AG04449 (cell line): ENCODE results near the gene MYD88.

Experiments
- CTCF ChIA-PET: fragments of 350-600 bp; formaldehyde crosslinking; extraction: SDS; loops from one replicate; lab custom pipeline; 2021; ENCODE audit warnings: antibody characterized with exemption; lab: Yijun Ruan, JAX
- POLR2A ChIA-PET: fragments of 400-600, 350-600 bp; formaldehyde crosslinking; extraction: SDS; loops from one replicate; lab custom pipeline; 2020; ENCODE audit warnings: antibody characterized with exemption, inconsistent platforms; lab: Yijun Ruan, JAX
- DNase-seq: peaks from one replicate; pipeline ENCODE4 v3.0.0-alpha.2; 2010; ENCODE audit warnings: low read depth, low spot score
- H3K4me3 ChIP-seq: 2 replicates; pipeline ENCODE4 v1.5.1; 2011; ENCODE audit warnings: low read depth, mild to moderate bottlenecking, control low read depth, low read length
- CTCF ChIP-seq: IDR thresholded peaks from one replicate; pipeline ENCODE4 v1.5.1; 2011; ENCODE audit warnings: mild to moderate bottlenecking, moderate library complexity, low read length, control low read depth, inconsistent platforms; ENCODE audit not compliant: insufficient read depth; ENCODE audit errors: missing control alignments

The MYD88 gene

GRCh38 chr3:38128303-38128655 lies 10.2 kb upstream of the MYD88 start:
- no peak for DNase-seq
- POLR2A ChIA-PET = interaction anchor here (0.7 to 1.5 kb wide), 2 partner anchors 9 to 965 kb away, joined by 3 to 6 read pairs; partner anchors contain the start of gene ACAA1
- CTCF ChIA-PET = interaction anchor here (1.6 to 6.8 kb wide), 2 partner anchors 10 to 218 kb away, joined by 8 to 51 read pairs; partner anchors contain the start of gene XYLB
- no peak overlapping the region for H3K4me3 ChIP-seq
- TF ChIP-seq CTCF = no peak

- H3K4me3 ChIP-seq = no peak overlapping the region
- DNase-seq = no peak
- TF ChIP-seq CTCF = no peak
- CTCF ChIA-PET = interaction anchor here (0.6 to 6.8 kb wide), 3 partner anchors 11 to 351 kb away, joined by 3 to 51 read pairs (median 8); partner anchors contain the start of gene XYLB
- POLR2A ChIA-PET = interaction anchor here (1.5 kb wide), 1 partner anchor 8 kb away, joined by 6 read pairs; the partner anchor contains the start of gene ACAA1
These were observed 9.4 kb upstream of the MYD88 start for GRCh38 chr3:38129058-38129457.

- ChIA-PET POLR2A (no interaction called here), CTCF (interaction anchor here (1.1 to 6.8 kb wide), 8 partner anchors 12 to 349 kb away, joined by 3 to 51 read pairs (median 6); partner anchors contain the start of genes SLC22A13 and XYLB)
- no peak for DNase-seq
- H3K4me3 ChIP-seq = no peak overlapping the region
- TF ChIP-seq CTCF = no peak
These were observed 7.8 kb upstream of the MYD88 start for GRCh38 chr3:38130631-38131065.

GRCh38 chr3:38131621-38132369 lies 6.7 kb upstream of the MYD88 start:
- CTCF ChIA-PET = interaction anchor here (1.1 to 6.8 kb wide), 9 partner anchors 10 to 348 kb away, joined by 3 to 51 read pairs (median 7); partner anchors contain the start of genes SLC22A13 and XYLB
- DNase-seq = no peak
- POLR2A ChIA-PET = no interaction called here
- H3K4me3 ChIP-seq = no peak overlapping the region
- peak; percentile 57 for TF ChIP-seq CTCF

- TF ChIP-seq CTCF = no peak
- ChIA-PET CTCF (interaction anchor here (1.1 to 2.2 kb wide), 7 partner anchors 12 to 213 kb away, joined by 3 to 8 read pairs (median 4); partner anchors contain the start of gene XYLB), POLR2A (interaction anchor here (1.1 kb wide), 1 partner anchor 364 kb away, joined by 4 read pairs; no protein-coding TSS in a partner anchor)
- no peak for DNase-seq
- no peak overlapping the region for H3K4me3 ChIP-seq
These were observed 5.3 kb upstream of the MYD88 start for GRCh38 chr3:38133209-38133556.
